Measurements from ENCODE around the gene CASK.

GRCh38 chrX:41515376-41515775 is 408.0 kb downstream of the CASK start:
- TF ChIP-seq CTCF (IDR thresholded peaks at IDR 0.05; ENCODE audit: low read length), result no peak
- TF ChIP-seq EZH2phosphoT487 (IDR thresholded peaks at IDR 0.05; ENCODE audit: low read length), result no peak
- no peak for TF ChIP-seq EZH2 (optimal IDR thresholded peaks at IDR 0.05; ENCODE audit: low read depth, low read length)
